GM12878 (cell line): ENCODE measurements around the gene IL26. TPM values are rescaled to one million over a fixed set of nuclear protein-coding genes. Genes with fewer than 3 reads are reported as not detected.

Experiments used
- ATAC-seq: fragments of 200-7000 bp; cut with Tn5 transposase; 3 replicates; pipeline ENCODE4 v1.9.1; 2020; ENCODE audit warnings: mild to moderate bottlenecking, moderate library complexity
- BruUV-seq: library from RNA; stranded (reverse); fragments of 400-500 nt; replicated peaks from 2 replicates; lab custom pipeline; 2021; lab: Mats Ljungman, UMichigan
- CTCF ChIA-PET: fragments of 300-600 bp; sonication (Branson Sonifier 250); formaldehyde crosslinking; extraction: SDS; loops from one replicate; lab custom pipeline; 2021; ENCODE audit warnings: inconsistent platforms; lab: Yijun Ruan, JAX
- POLR2A ChIA-PET: fragments of 350-600 bp; formaldehyde crosslinking; extraction: SDS; loops from one replicate; lab custom pipeline; 2021; ENCODE audit warnings: inconsistent platforms; lab: Charles Lee
- RAD21 ChIA-PET: fragments of 300-600 bp; sonication (Branson Sonifier 250); formaldehyde crosslinking; loops from one replicate; lab custom pipeline; 2023; ENCODE audit warnings: antibody characterized with exemption; ENCODE audit not compliant: unreplicated experiment; lab: Charles Lee
- SMC1A ChIA-PET: fragments of 300-600 bp; sonication (Branson Sonifier 250); formaldehyde crosslinking; loops from one replicate; lab custom pipeline; 2023; ENCODE audit not compliant: unreplicated experiment, uncharacterized antibody; lab: Charles Lee
- DNase-seq: peaks from one replicate; pipeline ENCODE4 v3.0.0-alpha.2; 2011; ENCODE audit warnings: low read depth, low spot score
- FAIRE-seq: peaks from 3 replicates; lab custom pipeline; 2011; peaks lifted over from hg19 to GRCh38; lab: Jason Lieb, UNC
- H2AFZ ChIP-seq: 2 replicates; pipeline ENCODE4 v1.6.0; 2011; ENCODE audit warnings: low read depth, low read length, control low read depth; ENCODE audit not compliant: control insufficient read depth
- H3K27ac ChIP-seq: 2 replicates; pipeline ENCODE4 v1.5.1; 2011; ENCODE audit warnings: control low read depth; ENCODE audit not compliant: control insufficient read depth, insufficient read depth
- H3K27me3 ChIP-seq, 2 experiments: replicated peaks in 1 of 2; 2 replicates each; pipeline versions ENCODE4 v1.6.0 to v1.6.1; 2011; ENCODE audit warnings: low read length in 1 of 2; ENCODE audit not compliant: control insufficient read depth in 2 of 2, insufficient read depth in 2 of 2
- H3K36me3 ChIP-seq, 2 experiments: 2 replicates each; pipeline ENCODE4 v1.5.1; 2011; ENCODE audit warnings: low read length in 1 of 2; ENCODE audit not compliant: control insufficient read depth in 2 of 2, insufficient read depth in 2 of 2
- H3K4me1 ChIP-seq: 2 replicates; pipeline ENCODE4 v1.6.1; 2011; ENCODE audit warnings: mild to moderate bottlenecking, low read length, moderate library complexity, mixed read lengths; ENCODE audit not compliant: control insufficient read depth, insufficient read depth
- H3K4me2 ChIP-seq: 2 replicates; pipeline ENCODE4 v1.6.0; 2011; ENCODE audit warnings: control low read depth; ENCODE audit not compliant: control insufficient read depth, insufficient read depth
- H3K4me3 ChIP-seq: fragments of 200-600 bp; sonication (generic); 2 replicates; pipeline ENCODE4 v1.5.1; 2016
- H3K79me2 ChIP-seq: 2 replicates; pipeline ENCODE4 v1.6.0; 2011; ENCODE audit warnings: low read length; ENCODE audit not compliant: control insufficient read depth, insufficient read depth
- H3K9ac ChIP-seq: 2 replicates; pipeline ENCODE4 v1.8.0; 2011; ENCODE audit warnings: low read length, control low read depth, mixed read lengths; ENCODE audit not compliant: control insufficient read depth, insufficient read depth
- H3K9me3 ChIP-seq: replicated peaks from 3 replicates; pipeline ENCODE4 v1.5.1; 2011; ENCODE audit warnings: mild to moderate bottlenecking, low read length; ENCODE audit not compliant: control insufficient read depth, insufficient read depth
- H4K20me1 ChIP-seq: 2 replicates; pipeline ENCODE4 v1.6.0; 2011; ENCODE audit not compliant: control insufficient read depth, insufficient read depth
- ATF7 ChIP-seq: fragments of 450-650 bp; IDR thresholded peaks from 2 replicates; pipeline ENCODE4 v1.6.1; 2016; ENCODE audit warnings: low read depth, mild to moderate bottlenecking
- CTCF ChIP-seq, 3 experiments: IDR thresholded peaks in 2 of 3; conservative IDR thresholded peaks in 1 of 3; 2 replicates each; pipeline ENCODE4 v1.5.1; 2011; ENCODE audit warnings: low read depth in 3 of 3, low read length in 3 of 3, mild to moderate bottlenecking in 3 of 3, control low read depth in 2 of 3, moderate library complexity in 2 of 3, inconsistent platforms in 1 of 3, mixed read lengths in 1 of 3; ENCODE audit not compliant: control insufficient read depth in 2 of 3, insufficient read depth in 1 of 3; ENCODE audit errors: extremely low read depth in 1 of 3
- DPF2 ChIP-seq: fragments of 450-650 bp; IDR thresholded peaks from 2 replicates; pipeline ENCODE4 v1.6.1; 2017; ENCODE audit warnings: mild to moderate bottlenecking
- MTA2 ChIP-seq: fragments of 450-650 bp; IDR thresholded peaks from 2 replicates; pipeline ENCODE4 v1.6.1; 2016; ENCODE audit warnings: low read depth, mild to moderate bottlenecking, moderate library complexity
- NBN ChIP-seq: fragments of 450-650 bp; IDR thresholded peaks from 2 replicates; pipeline ENCODE4 v1.6.1; 2016
- NFXL1 ChIP-seq: fragments of 450-650 bp; IDR thresholded peaks from 2 replicates; pipeline ENCODE4 v1.6.1; 2017; ENCODE audit warnings: antibody characterized with exemption, mild to moderate bottlenecking, borderline replicate concordance
- RAD21 ChIP-seq: IDR thresholded peaks from 2 replicates; pipeline ENCODE4 v1.6.1; 2011; ENCODE audit warnings: mild to moderate bottlenecking, low read depth, low read length, moderate library complexity; ENCODE audit not compliant: insufficient read depth
- REST ChIP-seq: IDR thresholded peaks from 2 replicates; pipeline ENCODE4 v1.6.1; 2012; ENCODE audit warnings: mild to moderate bottlenecking, low read depth, low read length
- SMC3 ChIP-seq: IDR thresholded peaks from 2 replicates; pipeline ENCODE4 v1.6.1; 2011; ENCODE audit warnings: low read length, improper control_type of control experiment, borderline replicate concordance
- WGBS: methylation state at CpG from one replicate; pipeline ENCODE4 v1.1.6; 2016; ENCODE audit warnings: low lambda C conversion rate; ENCODE audit not compliant: insufficient replicate concordance, insufficient coverage; ENCODE audit errors: missing lambda C conversion rate; 5-methylcytosine and 5-hydroxymethylcytosine counted together
- in situ Hi-C: fragments of 300-500 bp; cut with MboI; formaldehyde crosslinking; loops from 9 replicates; pipeline ENCODE4 v1.14.3; 2018; ENCODE audit warnings: mixed read lengths
- intact Hi-C: fragments of 100-400 bp; cut with micrococcal nuclease; formaldehyde crosslinking; loops from one replicate; pipeline ENCODE4 v1.14.2; 2022; ENCODE audit not compliant: unreplicated experiment
- polyA plus RNA-seq, 11 experiments: library from polyadenylated mRNA; depleted of rRNA in 4 of 11; unstranded in 6 of 11; stranded (reverse) in 5 of 11; fragments of >200 nt; fragmentation: Nextera tagmentation in 4 of 11; fragmentation: Illumina TruSeq in 1 of 11; extraction: Ambion mirVana in 4 of 11; extraction: Trizol in 1 of 11; gene quantifications; 1 replicate in 1 of 11; 2 replicates in 10 of 11; pipeline versions ENCODE4 v1.2.1 to v1.2.3, GENCODE V29; 2011 to 2016; ENCODE audit warnings: inconsistent platforms in 2 of 11, missing spikeins in 2 of 11, low read depth in 1 of 11
- total RNA-seq, 4 experiments: library from RNA; depleted of rRNA in 3 of 4; stranded (reverse); fragments of >200 nt in 3 of 4; fragmentation: Illumina TruSeq in 1 of 4; extraction: Trizol in 1 of 4; gene quantifications; 2 replicates each; pipeline versions ENCODE4 v1.2.1 to v1.2.3, GENCODE V29; 2013 to 2021

The IL26 gene
- total and polyA plus RNA-seq, 10 of the 15 experiments (the other 5 are each of a cell fraction or from before 2014, with no cell fraction given), result not detected

DNA sequence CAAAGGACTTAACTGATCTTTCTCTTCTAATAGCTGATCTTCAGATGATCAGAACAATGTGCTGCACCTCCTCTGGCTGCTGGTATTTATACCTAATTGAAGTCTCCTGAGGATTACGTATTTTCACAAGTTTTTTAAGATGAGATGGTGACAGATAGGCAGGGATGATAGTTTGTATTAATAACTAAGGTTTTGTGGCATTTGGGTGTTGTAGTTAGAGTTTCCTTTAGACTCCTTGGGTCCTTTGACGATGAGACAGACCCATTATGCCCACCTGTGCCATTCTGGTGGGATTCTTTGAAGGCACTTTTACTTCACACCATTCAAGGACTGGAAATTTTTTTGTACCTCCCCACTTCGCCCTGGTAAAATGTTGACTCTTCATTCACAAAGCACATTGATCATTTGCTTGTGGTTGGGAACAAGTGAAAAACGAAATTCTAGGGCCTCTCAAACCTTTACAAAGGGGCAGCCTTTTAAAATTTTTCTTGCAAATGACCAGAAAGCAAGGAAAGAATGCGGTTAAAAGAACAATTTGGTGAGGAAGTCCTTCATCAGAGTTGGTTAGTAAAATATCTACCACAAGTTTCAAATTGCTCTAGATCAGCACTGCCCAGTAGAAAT is 65.8 kb downstream of the IL26 start, which contains the start of gene IFNG (continued):
- TF ChIP-seq NFXL1 (no peak), MTA2 (peak; percentile 82), ATF7 (peak; percentile 86), DPF2 (peak; percentile 59), NBN (0 out of 2 replicates have a peak, but pooled peaks have one; percentile 13)
- TF ChIP-seq, all 136 proteins: peak for 10

DNA sequence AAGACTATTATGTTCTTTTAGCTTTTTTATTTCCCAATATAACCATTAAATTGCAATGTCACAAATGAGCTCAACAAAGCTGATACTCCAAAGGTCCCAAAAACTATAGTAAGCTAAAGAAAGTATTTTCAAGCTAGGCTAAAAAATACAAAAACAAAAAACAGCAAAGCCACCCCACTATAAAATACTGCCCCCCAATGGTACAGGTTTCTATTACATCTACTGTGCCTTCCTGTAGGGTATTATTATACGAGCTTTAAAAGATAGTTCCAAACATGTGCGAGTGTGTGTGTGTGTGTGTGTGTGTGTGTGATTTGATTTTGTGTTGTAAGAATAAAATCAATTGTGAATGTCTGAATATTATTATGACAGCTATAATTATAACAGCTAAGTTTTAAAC is 67.2 kb downstream of the IL26 start:
- H3K9ac ChIP-seq, result no peak overlapping the region
- H3K27ac ChIP-seq, result no peak overlapping the region
- DNase-seq (no peak), FAIRE-seq (no peak), ATAC-seq (peak; percentile 55; the same call in 2 of the 3 replicates)
- H2AFZ ChIP-seq, result no peak overlapping the region
- H3K79me2 ChIP-seq, result no peaks in the 10 kb centered on the region
- H3K36me3 ChIP-seq, result no peaks in the 10 kb centered on the region
- H4K20me1 ChIP-seq, result no peaks in the 10 kb centered on the region
- TF ChIP-seq NFXL1 (no peak), SMC3 (peak; percentile 35; the same call in 1 of the 2 replicates), CTCF (IDR thresholded peaks at IDR 0.05 in 2 of 3, conservative IDR thresholded peaks at IDR 0.05 in 1 of 3; ENCODE audit: control insufficient read depth in 2 of 3, extremely low read depth in 1 of 3, insufficient read depth in 1 of 3, low read depth in 3 of 3, low read length in 3 of 3) (peak; percentile 38 to 47 (median 41); a peak in 5 of 6 replicates), REST (no peak), RAD21 (peak; percentile 65)
- WGBS, result 33% methylated on average over 2 of the region's 2 CpGs
- ChIA-PET SMC1A (interaction anchor here (0.6 to 6.7 kb wide), 35 partner anchors 10 to 804 kb away, joined by 3 to 83 read pairs (median 4); no protein-coding TSS in a partner anchor), RAD21 (interaction anchor here (0.7 to 4.9 kb wide), 19 partner anchors 13 to 543 kb away, joined by 3 to 56 read pairs (median 4); no protein-coding TSS in a partner anchor), POLR2A (interaction anchor here (1.1 to 1.8 kb wide), 2 partner anchors 84 to 118 kb away, joined by 3 to 7 read pairs; no protein-coding TSS in a partner anchor), CTCF (interaction anchor here (0.5 to 5.1 kb wide), 52 partner anchors 8 to 802 kb away, joined by 3 to 113 read pairs (median 4); partner anchors contain the start of genes IFNG-AS1 and MDM1)
- in situ Hi-C loops, result no loop called here
- no peaks in the 10 kb centered on the region; the same call in 2 of the 3 replicates for H3K9me3 ChIP-seq
- no TSS peak for BruUV-seq
- H3K27me3 ChIP-seq, result peaks cover 0 to 3% of the 10 kb centered on the region in 2 experiments; a peak in 1 of 4 replicates
- H3K4me2 ChIP-seq, result no peak overlapping the region
- H3K4me1 ChIP-seq, result peaks cover 11% of the 10 kb centered on the region
- intact Hi-C loops, result loop anchor here (1.0 kb wide), 1 partner anchor 118 kb away; no protein-coding TSS in a partner anchor
- no peak overlapping the region for H3K4me3 ChIP-seq
